ENCODE data around the gene WDR7.

DNA sequence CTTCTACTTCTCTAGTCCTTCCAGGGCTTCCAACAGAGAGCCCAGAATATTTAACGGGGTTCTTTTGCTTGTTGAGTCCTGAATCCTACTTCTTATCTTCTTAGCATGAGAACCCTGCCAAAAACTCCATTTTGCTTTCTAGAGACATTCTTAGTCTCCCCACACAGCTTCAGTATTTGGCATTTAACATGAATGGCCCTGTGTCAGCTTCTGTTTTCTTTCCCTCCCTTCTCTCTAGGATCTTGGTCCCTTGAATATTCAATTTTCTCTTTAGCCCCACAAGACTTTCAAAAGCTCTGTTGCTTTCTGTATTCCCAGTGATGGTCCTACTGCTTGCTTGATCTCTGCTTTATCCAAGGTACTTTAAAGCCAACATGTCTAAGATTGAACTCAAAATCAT is 89.5 kb downstream of the WDR7 start:
- TF ChIP-seq, protein P1, sequence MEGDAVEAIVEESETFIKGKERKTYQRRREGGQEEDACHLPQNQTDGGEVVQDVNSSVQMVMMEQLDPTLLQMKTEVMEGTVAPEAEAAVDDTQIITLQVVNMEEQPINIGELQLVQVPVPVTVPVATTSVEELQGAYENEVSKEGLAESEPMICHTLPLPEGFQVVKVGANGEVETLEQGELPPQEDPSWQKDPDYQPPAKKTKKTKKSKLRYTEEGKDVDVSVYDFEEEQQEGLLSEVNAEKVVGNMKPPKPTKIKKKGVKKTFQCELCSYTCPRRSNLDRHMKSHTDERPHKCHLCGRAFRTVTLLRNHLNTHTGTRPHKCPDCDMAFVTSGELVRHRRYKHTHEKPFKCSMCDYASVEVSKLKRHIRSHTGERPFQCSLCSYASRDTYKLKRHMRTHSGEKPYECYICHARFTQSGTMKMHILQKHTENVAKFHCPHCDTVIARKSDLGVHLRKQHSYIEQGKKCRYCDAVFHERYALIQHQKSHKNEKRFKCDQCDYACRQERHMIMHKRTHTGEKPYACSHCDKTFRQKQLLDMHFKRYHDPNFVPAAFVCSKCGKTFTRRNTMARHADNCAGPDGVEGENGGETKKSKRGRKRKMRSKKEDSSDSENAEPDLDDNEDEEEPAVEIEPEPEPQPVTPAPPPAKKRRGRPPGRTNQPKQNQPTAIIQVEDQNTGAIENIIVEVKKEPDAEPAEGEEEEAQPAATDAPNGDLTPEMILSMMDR (IDR thresholded peaks at IDR 0.05) = no peak
- TF ChIP-seq POLR2A (IDR thresholded peaks at IDR 0.05) = no peak

Measured in testis (tissue), 2 donors.